Activated gamma-delta T cell (primary cell): Measurements from ENCODE around the gene KRT76.

ENCODE experiments used
- DNase-seq: peaks from one replicate; lab custom pipeline; 2025; lab: John Stamatoyannopoulos, UW

KRT76 gene

DNA sequence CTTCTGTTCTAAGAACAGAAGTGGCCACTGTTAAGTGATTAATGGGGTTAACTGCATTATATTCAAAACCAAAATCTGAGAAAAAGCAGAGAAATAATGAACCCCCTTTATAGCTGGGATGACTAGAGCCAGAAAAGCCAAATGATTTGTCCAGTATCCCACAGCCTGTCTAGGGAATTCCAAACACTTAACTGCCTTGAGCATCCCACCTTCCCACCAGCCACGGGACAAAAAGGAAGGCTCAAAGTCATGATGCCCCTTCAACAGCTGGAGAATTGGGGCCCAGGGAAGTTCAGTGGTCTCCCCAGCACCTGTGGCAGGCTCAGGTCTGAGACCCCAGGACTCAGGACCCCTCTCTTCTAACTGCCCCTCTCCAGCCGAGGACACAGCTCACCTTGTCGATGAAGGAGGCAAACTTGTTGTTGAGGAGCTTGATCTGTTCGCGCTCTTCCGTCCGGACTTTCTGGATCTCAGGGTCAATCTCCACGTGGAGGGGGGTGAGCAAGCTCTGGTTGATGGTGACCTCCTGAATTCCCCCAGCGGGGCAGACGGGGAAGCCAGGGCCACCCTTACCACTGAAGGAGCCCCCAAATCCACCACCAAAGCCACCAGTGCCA, 36.2 kb upstream of the KRT76 start:
- DNase-seq = no peak

DNA sequence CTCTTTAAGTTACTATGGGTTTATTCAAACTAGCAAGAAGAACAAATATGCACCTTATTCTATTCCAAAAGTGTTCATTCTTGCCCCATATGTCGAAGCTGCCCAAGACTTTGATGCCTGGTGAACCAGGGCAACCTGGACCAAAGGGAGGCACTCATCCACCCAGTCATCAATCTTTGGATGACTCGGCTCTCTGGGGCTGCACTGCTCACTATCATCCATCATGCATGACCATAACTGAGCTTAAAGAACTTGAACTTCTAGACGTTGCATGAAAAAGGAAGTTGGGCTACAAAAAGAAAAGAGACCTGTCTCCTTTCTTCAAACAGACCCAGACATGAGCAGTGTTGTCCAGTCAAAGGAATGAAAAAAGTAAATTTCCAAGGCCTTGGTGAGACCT, 35.6 kb upstream of the KRT76 start:
- no peak for DNase-seq

DNA sequence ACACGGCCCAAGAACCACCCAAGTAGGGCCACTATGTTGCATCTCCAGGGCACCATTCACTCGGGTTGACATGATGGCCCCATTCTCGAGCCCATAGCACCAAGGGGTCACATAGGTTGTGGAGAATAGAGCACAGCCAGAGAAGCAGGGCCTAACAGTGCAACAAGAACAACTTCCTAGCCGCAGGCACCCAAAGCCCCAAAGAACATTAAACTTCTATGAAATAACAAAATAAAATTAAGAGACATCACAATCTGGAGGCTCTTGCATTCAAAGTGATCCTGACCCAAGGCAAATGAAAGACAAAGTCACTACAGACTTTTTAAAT, 34.9 kb upstream of the KRT76 start:
- DNase-seq = no peak

DNA sequence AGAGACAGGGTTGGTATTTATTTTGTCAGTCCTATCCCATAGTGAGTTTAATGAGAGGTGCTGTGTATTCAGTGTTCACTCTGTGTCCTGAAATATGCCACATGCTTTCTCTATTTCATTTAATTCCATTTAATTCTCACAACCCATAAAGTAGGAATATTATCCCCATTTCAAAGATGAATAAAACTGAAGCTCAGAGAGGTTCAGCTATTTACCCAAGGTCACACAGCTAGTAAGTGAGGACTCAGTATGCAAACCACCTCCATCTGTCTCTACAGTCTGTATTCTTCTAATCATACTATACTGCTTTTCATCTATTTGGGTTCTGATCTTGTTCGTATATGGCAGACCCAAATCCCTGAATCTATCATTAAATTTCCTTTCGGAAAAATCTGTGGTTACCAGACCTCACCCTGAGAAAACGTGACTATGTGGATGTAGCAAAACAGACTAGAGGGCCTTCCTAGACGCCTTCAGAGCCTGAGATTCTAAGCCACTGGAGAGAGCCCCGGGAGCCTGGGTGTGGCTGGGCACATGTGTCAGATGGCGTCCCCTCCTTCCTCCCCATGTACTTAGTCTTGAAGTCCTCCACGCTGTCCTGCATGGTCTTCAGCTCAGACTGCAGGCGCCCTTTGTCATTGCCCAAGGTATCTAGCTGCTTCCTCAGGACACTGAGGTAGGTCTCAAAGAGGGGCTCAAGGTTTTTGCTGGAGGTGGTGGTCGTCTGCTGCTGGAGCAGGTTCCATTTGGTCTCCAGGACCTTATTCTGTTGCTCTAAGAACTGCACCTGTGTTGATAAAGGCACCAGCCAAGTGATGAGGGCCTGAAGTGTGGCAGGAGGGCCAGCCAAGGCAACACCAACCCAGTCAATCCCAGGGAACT, 34.3 kb upstream of the KRT76 start:
- DNase-seq = no peak

DNA sequence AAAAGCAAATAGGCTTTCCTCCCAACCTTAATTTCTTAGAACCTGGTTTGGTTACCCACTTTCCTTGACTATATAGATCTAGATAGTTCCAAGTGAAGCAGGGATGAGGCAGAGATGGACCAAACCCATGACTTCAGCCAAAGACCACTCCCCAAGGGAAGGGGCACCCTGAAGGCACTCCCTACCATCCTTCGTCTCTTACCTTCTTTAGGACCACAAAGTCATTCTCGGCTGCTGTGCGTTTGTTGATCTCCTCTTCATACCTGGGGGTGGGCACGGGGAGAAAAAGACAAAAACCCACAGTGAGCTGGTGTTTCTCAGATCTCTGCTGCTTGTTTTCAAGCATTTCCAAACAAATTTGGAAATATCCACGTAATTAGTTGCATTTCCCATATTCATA, 33.4 kb upstream of the KRT76 start:
- no peak for DNase-seq

DNA sequence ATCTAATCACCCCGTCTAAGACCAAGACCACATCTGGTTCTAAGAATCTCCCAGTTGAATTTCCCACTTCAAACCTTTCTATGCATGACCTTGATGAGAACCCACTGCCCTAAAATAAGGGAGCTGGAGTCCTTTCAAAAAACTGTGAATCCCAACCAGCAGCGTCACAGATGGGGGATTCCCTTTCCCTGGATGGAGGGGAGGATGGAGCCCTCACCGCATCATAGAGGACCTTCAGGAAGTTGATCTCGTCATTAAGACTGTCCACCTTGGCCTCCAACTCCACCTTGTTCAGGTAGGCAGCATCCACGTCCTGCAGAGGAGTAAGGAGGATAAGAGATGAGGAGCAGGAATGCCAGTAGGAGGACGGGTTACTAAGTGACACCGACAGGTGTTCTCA, 32.0 kb upstream of the KRT76 start:
- DNase-seq = no peak

DNA sequence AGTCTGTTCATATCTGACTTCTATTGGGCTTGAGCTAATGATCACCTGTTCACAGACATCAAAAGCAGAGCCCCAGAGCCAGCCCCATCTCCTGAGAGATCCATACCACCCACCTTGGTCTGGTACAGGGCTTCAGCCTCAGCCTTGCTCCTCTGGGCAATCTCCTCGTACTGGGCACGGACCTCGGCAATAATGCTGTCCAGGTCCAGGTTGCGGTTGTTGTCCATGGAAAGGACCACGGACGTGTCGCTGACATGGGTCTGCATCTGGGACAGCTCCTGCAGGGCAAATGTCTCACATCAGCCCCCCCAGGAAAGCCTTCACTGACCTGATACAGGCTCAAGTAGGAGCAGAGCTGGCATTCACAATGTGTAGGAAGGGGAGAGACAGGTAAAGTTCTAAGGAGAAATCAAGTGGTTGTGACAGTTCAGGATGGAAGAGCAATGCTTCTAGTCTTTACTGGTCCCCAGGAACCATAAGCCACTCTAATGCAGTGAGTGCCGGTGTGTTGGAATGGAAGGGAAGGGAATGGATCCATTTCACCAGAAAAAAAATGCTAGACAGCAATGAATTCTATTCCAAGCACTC, 31.5 kb upstream of the KRT76 start:
- no peak for DNase-seq

DNA sequence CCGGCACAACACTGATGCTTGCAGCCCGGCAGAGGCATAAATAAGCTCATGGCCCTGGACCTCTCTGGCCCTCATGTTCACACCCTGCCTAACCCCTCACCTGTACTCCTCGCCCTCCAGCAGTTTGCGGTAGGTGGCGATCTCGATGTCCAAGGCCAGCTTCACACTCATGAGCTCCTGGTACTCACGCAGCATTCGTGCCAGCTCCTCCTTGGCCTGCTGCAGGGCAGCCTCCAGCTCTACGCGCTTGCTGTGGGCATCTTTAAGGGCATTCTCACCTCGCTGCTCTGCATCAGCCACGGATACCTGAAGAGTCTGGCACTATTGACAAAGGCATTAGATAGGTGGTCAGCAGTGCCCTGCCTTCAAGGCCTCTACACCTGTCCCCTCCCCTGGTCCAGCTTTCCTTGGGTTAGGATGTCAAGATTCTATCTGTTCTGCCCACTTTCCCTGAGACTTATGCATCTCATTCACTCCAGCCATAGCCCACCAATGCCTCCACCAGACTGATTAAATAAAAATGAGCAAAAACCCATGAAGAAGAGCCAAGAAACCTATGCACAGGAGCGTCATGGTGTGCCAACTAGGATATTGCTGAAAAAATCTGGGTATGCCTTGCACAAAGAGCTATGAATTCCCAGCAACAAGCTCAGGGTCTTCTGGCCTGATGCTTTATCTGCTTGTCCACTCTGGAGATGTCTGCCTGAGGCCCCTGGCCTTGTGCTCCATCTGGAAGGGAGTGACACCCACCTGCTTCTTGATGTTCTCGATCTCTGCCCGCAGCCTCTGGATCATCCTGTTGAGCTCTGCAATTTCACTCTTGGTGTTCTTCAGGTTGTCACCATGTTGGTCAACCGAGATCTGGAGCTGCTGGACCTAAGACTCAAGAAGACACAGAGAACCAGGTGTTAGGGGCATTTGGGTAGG, 30.7 kb upstream of the KRT76 start:
- no peak for DNase-seq

DNA sequence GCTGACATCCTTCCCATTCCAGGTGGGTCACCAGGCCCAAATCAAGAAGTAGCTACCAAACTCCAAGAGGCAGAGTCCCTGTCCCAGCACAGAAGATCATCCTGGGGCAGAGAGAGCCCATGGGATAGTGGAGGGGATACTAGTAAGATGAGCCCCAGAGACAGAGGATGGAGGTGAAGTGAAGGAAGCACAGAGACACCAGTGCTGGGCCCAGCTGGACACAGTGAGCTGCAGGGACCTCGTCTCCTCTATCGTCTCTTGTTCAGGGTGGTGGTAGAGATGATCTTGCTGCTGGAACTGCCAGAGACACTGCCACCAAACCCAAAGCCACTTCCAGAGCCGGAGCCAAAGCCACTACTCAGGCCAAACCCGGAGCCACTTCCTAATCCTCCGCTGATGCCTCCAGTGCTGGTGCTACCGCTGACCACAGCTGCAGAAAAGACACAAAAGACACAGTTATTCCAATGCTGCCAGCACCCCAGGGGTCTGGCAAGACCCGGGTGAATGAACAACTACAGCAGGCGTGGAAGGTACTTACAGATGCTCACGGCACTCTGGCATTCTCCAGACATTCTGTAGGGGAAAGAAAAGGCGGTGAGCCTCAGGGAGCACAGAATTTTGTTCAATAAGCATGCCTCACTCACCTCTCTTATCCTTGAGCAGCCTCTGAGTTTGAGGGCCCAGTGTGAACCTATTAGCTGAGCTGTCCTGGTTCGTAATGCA, 29.8 kb upstream of the KRT76 start:
- no peak for DNase-seq

DNA sequence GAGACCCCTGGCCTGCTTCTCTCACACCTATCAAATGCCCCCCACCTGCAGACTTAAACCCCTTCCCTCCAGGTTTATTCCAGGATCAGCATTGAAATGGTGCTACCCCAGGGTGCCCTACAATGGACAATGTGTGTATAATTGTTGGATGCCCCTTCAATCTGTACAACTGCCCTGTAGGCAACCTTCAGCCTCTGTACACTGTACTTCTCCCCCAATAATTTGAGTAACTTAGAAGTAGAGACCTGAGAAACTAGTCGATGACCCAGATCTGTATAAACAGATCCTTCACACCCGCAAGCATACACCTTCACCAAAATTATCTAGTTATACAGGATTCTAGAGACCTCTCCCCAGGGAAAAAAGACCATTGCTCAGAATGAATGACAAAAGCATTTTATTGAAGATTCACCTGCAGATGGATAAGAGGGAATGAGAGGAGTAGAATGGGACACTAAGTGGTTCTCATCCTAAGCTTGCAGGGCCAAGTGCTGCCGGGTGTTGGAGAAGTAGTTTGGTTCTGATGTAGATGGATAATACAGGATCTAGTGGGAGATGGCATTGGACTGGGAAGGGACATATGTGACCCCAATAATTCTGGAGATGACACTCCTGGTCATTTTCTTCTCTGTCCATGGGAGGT, 29.1 kb upstream of the KRT76 start:
- no peak for DNase-seq

DNA sequence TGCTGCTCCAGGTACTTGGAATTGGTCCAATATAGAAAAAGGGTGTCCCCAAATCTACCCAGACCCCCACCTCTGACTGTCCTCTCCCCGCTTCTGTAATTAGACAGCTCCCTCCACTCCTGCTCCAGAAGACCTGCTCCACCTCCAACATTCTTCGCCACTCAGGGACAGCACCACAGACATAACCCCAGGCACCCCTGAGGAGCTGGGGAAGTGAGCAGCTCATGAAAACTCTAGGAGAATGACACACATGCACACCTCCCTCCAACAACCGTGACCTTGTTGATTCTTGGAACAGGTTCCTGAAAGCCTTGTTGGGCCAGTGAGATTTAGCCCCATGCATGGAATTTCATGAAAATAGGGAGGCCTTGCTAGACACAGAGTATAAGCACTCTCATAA, 28.6 kb upstream of the KRT76 start:
- DNase-seq = no peak

DNA sequence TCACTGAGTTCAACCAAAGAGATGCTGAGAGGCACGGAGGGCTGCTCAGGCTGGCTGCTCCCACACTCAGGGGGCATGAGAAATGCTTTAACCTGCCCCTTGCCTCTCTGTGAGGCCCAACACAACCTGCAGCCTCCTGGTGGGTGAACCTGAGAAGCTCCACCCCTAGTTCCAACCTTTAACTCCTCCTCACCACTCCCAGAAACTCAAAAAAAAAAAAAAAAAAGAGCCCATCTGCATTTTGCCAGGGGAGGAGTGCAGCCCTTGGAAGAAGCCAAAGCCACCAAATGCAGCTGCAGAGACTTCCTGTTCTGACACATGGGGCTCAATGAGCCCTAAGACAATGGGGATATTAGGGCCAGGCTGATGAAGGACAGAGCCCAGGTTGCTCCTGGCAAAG, 27.9 kb upstream of the KRT76 start:
- no peak for DNase-seq

DNA sequence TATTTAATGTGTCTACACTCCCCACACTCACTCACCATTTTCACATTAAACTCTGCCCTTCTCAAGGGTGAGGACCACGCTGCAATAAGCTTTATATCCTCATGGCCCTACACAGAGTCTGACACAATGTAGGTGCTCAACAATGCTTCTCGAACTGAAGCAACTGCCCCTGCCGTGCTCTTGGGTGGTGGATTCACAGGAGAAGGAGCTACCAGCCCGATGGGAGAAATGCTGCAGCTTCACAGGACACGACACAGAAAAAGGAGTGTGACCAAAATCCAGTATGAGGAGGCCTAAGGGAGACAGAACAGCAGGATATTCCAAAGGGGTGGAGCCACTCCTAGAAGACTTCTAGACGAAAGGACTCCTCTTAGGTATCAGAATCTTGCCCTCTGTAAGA, 25.3 kb upstream of the KRT76 start:
- no peak for DNase-seq

DNA sequence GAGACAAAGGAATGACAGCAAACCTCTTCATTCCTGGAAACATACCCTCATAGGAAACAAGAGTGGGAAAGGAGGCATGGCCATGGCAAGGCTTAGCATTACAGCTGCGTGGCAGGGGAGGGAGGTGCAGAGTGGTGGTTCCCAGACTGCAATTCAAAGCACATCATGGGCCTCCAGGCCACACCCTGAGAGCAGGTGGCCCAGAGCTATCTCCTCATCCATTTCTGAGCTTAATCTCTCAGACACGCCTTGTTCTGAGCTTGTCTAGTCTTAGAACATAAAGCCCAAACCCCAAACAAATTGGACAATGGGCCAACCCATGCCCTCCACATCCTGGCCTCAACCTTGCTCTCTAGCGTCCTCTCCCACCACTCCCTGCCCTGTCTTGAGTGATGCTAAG, 24.6 kb upstream of the KRT76 start:
- DNase-seq = no peak

DNA sequence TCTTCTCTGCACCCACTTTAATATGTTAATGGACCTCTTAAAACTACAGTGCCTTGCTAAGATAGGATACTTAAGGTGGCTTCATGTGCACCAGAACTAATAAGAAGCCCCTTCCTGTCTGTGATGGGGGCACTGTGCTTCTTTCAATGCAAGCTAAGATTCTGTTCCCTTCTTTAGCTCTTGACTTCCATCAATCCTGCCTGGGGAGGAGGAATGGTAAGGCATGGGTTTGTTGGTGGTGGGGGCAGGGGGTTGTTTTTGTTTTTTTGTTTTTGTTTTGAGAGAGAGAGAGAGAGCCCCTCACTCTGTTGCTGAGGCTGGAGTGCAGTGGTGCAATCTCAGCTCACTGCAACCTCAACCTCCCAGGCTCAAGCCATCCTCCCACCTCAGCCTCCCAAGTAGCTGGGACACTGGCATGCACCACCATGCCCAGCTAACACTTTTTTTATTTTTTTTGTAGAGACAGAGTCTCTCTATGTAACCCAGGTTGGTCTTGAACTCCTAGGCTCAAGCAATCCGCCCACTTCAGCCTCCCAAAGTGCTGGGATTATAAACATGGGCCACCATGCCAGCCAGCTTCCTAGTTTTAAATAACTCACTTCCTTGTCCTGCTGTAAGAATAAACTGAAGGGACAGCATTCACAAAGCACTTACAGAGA, 23.2 kb upstream of the KRT76 start:
- no peak for DNase-seq

DNA sequence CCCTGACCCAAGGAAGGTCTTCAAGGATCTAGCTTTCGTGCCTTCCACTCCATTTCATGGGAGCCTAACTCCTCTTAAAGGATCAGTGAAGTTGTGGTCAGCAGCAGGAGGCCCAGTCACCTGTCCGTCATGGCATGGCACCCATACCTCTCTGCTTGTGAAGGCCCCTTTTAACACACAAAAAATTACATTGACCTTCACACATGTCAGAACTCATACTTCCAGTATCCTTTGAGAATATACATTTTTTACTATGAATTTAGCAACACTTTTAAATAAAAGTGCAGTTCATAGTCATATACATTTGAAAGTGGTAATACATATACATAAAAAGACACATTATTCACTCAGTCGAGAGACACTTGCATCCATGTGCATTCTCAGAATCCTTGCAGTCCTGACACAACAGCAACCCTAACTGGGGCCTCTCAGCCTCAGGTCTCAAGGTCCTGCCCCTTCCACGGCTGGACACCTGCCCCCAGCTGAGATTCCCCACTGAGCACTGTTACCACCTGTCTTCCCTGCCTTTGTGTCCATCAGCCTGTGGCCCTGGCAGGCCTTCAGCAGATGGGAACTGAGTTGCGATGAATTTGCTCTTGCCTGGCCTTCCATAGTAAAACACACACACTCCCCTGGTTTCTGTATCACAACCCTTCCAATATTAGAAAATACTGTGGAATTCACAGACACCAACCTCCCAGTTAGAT, 22.5 kb upstream of the KRT76 start:
- no peak for DNase-seq

DNA sequence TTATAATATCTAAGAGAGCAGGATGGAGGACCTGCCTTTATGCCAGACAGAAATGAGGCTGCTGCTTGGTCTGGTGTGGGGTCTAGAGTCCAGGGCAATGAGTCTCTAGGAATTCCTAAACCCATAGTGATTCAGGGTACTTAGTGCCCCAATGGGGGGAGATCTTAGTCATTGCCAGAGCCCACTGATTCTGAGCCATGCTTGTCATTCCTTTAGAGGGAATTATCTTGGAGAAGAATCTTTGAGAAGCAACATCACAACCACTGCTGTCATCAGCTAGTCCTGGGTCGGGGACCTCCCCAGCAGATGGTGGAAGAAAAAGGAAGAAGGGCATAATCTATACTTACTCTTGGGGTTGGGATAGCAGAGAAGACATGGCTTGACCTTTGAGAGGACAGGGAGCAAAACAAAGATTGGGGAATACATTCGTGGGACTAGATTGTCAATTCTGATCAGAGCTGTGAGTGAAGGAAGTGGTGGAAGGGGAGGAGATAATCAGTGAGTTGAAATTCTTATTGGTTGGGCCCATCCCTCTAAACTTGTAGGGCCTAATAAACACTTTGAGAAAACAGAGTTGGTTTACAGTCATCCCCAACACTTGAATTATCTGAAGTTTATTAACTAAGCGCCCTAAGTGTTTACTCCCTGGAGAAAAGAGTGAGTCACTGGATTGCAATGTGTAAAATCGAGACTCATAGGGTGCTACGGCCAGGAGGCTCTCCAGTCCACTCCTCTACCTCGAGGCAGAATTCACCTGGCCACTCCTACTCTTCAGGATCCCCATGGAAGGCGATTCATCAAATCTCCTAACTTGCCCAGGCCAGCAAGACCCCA, 21.7 kb upstream of the KRT76 start:
- no peak for DNase-seq

DNA sequence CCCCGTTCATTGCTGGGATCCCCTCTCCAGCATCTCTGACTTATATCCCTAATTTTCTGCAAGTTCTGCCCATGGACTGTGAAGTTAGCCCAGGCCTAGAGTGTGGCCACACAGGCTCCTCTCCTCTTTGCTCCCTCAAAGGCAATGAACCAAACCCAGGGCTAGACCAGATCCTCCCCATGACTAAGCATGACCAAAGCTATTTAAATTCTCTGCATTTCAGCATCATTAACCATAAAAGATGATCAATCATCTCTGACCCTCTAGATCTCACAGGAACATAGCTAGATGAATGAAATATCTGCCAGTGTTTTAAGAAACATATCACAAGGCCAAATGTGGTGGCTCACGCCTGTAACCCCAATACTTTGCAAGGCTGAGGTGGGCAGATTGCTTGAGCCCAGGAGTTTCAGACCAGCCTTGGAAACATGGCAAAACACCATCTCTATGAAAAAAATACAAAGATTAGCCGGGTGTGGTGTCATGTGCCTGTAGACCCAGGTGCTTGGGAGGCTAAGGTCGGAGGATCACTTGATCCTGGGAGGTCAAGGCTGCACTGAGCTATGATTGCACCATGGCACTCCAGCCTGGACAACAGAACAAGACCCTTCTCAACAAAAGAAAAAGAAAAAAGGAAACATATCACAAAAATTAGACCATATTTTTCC, 21.0 kb upstream of the KRT76 start:
- DNase-seq = no peak

DNA sequence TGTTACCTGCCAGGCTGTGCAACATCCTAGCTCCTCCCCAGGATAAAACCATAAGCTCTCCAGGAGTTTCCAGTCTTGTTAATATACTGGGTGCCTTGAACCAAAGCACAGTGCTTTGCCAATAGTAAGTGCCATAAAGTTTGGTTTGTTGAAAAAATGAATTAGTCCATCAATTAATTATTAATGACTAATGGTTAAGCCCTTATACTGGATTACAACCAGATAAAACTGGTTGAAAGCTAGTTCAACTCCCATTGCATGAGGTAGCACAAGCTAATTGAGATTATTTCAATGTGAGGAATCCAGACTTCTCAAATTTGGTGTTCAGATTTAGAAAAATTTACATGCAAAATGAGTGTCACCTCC, 20.4 kb upstream of the KRT76 start:
- DNase-seq = no peak
